NCI-H1417 (cell line): ENCODE data around the gene POC1A.

Experiments
- DNase-seq, 3 experiments: peaks; one replicate each; lab custom pipeline; 2025; lab: John Stamatoyannopoulos, UW

The POC1A gene

GRCh38 chr3:52128118-52128683 is 26.0 kb downstream of the POC1A start:
- DNase-seq, result peak in 1 of 3 experiments; percentile 4

GRCh38 chr3:52126500-52126899 is 27.7 kb downstream of the POC1A start:
- no peak for DNase-seq

DNA sequence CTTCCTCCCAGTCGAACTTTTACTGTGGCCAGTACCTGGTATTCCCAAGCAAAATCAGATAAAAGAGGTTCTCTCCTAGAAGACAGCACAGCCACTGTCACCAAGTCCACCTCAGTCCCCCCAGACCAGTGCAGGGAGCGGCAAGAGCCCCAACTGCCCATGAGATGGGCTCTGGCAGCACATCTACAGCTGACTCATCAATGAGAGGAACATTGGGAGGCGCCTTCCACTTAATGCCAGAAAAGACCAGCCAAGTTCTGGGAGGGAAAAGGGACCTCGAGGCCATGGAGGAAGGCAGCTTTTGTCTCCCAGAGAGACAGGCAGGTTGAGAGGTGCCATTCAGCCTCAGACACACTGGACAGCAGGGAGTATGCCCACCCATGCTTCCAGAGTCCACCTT is 28.2 kb downstream of the POC1A start:
- no peak for DNase-seq

DNA sequence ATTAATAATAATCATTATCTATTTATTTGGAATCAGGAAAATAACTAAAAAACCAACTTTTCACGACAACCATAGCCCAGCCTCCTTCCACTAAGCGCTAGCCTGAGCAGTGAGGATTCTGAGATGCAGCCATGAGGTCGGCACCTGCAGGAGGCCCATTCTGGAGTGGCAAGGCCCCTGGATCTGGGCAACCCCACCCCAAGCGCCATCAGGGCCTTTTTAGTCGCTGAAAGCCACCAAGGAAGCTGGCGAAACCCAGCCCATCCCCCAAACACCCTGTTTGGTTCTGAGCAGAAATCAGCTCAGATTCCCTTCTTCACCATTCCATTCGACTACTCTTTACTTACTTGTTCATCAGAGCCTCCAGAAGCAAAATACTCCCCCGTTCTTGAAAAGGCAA is 29.5 kb downstream of the POC1A start:
- no peak for DNase-seq

DNA sequence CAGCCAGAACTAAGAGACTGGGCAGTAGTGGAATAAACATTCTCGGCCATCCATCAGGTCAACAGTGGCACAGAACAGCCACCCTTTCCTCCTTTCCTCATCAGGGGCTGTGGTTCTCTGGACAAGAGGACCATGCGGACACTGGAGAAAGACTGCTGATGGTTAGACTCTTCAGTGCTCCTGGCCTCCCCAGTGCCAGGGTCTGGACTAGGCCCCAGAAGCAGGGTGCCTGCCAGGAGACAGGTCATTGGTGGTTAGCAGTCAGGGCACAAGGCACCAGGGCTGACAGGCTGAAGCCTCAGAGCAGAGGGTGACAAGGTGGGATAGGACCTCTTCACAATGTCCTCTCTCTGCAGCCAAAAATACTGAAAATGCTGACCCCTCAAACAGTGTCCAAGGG is 30.1 kb downstream of the POC1A start:
- DNase-seq, result no peak

DNA sequence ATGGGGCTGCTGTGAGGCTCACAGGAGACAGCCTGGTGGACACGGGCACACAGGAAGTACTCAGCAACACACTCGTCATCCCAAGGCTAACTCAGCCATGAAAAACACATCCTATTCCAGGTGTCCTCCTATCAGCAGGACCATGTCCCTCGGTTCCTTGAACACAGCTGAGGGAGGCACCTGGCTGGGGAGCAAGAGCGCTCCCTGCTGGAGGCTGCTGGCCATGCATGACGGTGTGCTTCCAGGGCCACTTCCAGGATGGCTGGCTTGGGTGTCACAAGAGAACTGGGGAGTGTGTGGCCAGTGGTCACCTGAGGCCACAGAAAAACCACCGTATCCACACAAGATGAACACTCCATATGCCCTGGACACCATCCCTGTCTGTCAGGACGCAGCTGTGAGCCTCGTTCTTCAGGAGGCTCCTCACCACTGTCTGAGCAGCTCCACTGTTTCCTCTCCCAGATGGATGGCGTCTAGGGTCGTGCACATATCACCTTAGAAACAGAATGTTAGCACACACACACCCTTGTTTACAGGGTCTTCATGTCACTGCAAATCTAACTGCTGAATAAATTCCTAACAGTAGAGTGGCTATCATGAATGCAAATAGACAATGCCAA is 31.0 kb downstream of the POC1A start:
- DNase-seq, result peak; percentile 11 to 62 (median 29)

DNA sequence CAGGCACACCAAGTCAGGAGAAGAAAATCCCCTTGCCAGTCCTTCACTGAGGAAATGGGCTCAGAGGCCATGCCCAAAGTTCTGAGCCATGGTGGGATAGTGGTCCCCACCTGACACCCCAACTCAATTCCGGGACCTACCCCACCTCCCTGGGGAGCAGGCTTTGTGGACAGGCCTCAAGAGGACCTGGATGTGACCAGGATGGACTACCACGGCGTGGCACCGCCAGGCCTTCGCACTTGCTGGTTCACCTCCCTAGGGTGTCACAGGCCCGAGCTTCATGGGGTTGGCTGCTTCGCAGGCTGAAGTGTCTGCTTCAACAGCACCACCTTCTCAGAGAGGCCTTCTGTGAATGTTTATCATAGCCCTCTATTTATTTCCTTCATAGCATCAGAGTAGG is 31.7 kb downstream of the POC1A start:
- DNase-seq, result no peak

DNA sequence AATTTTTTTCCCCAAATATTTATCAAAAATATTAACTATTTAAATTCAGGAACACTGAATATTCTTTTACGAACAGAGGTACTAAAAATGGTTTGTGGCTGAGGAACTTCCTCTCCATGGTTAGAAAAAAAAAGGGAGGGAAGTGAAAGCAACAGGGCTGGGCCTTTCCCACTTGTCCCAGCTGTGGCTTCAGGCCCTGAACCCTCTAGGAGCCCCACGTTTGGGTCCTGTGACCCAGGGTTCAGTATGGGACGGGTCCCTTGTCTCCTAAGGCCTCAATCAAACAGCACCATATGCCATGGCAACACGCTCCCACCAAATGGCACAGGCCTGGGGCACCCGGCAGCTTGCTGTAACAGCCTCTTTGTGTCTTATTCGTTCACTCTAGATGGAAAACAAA is 32.4 kb downstream of the POC1A start:
- DNase-seq, result no peak

DNA sequence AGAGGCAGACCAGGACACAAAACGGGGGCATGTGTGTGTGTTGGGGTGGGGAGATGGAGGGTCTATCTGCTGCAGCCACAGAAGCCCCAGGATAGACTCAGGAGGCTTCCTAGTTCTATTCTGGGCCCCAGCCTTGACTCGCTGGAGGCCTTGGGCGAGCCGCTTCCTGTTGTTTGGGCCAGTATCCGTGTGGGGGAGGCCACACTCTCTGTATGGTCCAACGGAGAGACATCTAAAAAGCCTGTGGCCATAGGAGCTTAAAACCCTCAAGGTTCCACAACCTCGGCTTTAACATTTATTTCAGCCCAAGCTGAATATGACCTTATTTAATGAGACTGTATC is 32.8 kb downstream of the POC1A start:
- no peak for DNase-seq

- DNase-seq, result no peak
Observed at GRCh38 chr3:52120556-52121463, 33.4 kb downstream of the POC1A start.

DNA sequence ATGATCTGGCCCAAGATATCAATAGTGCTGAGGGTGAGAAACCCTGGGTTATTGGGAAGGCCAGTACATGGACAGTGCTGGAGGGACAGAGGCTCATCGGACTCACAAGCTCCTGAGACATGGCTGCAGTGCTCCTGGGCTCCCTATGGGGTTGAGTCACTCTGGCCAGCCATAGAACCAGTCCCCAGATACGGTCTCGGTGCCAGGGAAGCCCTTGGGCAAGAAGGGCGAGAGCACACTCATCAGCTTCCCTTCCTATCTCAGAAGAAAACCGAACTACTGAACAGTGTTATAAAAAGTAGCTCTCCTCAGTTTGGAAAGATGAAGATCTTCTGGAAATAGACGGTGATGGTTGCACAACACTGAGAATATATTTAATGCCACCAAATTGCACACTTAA is 34.4 kb downstream of the POC1A start:
- DNase-seq, result no peak

DNA sequence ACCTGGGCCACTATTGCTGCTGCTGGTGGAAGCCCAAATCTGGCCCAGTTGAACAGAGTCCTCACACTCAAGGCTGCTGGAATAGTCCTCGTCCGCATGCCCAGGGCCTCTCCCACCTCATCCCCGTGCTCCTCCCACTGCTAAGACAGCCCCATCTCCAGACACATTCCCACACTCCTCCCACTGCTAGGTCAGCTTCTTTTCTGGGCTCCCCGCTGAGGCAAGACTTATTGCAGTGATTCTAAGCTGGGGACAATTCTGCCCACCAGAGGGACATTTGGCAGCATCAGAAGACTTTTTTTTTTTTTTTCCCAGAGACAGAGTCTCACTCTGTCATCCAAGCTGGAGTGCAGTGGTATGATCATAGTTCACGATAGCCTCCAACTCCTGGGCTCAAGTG is 35.1 kb downstream of the POC1A start:
- no peak for DNase-seq

- DNase-seq, result no peak
Observed at GRCh38 chr3:52118156-52118875, 35.9 kb downstream of the POC1A start.

GRCh38 chr3:52117537-52117936 is 36.7 kb downstream of the POC1A start:
- DNase-seq, result no peak

DNA sequence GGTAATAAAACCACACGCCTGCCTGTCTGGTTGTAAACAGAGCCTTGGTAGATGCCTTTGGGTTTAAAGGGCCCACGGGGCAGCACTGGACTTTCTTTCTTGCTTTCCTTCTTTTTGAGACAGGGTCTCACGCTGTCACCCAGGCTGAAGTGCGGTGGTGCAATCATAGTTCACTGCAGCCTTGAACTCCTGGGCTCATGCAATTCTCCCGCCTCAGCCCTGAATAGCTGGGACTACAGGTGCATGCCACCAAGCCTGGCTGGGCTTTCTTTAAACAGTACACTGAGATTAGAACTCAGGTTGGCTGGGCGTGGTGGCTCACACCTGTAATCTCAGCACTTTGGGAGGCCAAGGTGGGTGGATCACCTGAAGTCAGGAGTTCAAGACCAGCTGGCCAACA is 42.2 kb downstream of the POC1A start:
- DNase-seq, result no peak

- DNase-seq, result no peak
Observed at GRCh38 chr3:52110502-52110901, 43.7 kb downstream of the POC1A start.

GRCh38 chr3:52109611-52110301 is 44.5 kb downstream of the POC1A start:
- no peak for DNase-seq

DNA sequence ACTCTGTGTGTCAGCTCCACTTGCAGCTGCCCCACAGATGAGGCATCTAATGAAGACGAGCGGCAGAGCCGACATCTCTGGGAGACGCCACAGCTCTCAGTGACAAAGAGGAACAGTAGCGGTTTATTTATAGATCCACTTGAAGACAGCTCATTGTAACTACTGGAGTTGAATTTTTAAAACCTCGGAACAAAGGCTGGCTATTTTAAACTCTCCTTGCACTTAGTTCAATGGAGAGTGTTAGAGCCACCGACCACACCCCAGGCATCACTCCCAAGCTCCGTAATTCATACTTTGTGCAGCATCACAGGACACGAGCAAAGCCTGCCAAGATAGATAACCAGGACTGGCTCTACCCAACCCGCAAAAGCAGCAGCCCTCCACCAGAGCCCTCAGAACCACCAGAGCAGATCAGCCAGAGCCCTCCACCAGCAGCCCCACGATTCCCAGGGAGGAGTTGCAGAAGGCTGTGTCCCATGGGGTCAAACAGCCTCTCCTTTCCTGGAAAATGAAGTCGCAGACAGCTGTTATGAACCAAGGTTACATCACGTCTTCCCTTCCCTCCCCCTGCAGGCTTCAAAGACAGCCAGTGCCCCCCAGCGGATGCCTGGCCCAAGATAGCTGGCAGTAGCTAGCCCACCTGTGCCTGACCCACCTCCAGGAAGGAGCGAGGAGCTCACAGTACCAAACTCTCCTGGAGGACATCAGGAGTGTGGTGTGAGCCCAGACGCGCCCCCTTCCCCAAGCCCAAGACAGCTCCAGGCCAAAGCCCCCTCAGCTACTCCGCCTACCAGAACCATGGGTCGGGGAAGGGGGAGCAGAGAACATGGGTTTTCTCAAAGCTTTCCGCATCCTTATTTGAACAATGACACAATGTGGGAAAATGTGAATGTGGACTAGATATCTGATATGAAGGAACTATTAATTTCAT is 45.7 kb downstream of the POC1A start:
- peak in 2 of 3 experiments; percentile 5 to 69 for DNase-seq

GRCh38 chr3:52106951-52107611 is 47.1 kb downstream of the POC1A start:
- DNase-seq, result no peak
